HT-29 (cell line): Measurements from ENCODE around the gene YAF2. TPM values are rescaled to one million over a fixed set of nuclear protein-coding genes. Genes with fewer than 3 reads are reported as not detected.

Experiments used
- DNase-seq: peaks from one replicate; pipeline ENCODE4 v3.0.0-alpha.2; 2015; ENCODE audit warnings: low spot score
- total RNA-seq: library from RNA; depleted of rRNA; stranded (reverse); fragments of >200 nt; shearing (Covaris generic); gene quantifications from 2 replicates; pipeline ENCODE4 v1.2.3, GENCODE V29; 2014; rRNA removed

Gene YAF2, protein sequence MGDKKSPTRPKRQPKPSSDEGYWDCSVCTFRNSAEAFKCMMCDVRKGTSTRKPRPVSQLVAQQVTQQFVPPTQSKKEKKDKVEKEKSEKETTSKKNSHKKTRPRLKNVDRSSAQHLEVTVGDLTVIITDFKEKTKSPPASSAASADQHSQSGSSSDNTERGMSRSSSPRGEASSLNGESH
- 6.8 and 11.1 TPM in 2 replicates for total RNA-seq

DNA sequence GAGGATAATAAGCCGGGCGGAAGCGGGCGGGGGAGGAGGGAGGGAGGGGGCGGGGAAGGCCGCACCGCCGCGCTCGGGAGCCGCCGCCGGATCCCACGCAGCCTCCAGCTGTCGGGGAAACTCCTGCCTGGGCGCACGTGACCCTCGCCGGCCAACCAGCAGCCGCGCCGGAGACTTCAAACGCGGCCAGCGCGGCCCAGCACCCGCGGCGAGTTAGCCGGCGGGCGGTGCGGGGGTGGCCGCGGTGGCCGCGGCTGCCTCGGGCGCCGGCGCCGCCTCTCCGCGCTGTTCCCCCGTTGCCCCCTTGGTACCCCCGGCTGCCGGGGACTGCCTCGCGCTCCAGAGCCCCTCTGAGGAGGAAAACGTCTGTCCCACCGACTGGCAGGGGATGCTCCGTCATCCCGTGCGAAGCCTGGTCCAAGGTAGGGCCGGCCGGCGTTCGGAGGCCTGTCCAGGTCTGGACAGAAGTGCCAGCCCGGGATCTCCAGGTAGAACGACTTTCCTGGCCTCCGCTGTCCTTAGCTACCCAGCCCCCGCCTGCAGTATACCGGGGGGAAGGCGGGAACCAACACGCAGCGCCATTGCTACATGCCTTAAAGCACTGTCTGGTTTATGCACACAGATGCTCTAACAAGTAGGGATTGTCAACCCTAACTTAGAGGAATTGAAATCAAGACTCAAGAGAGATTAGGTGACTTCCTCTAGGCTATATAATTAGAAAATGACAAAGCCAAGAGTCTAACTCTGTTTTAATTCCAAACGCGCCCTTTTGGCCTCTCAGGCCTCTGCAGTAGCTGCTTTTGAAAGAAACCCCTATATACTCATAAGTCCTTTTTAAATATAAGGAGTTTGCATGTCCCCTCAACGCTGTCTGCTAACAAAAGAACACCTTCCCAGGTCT is at the start of gene YAF2:
Gene YAF2 (minus strand): TSS at position 9 of the 901 bp plus-strand sequence. CDS start 68 bp downstream, outside the sequence.
- DNase-seq, result peak; percentile 83

DNA sequence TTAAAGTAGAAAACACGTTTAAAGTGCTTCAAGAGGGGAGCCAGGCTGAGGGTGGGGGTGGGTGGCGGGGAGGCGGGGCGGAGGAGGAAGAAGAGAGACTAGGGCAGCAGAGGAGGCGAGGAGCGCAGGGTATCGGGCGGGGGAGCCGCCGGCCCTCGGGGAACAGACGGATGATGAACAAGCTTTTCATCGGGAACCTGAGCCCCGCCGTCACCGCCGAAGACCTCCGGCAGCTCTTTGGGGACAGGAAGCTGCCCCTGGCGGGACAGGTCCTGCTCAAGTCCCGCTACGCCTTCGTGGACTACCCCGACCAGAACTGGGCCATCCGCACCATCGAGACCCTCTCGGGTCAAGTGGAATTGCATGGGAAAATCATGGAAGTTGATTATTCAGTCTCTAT is 48.7 kb upstream of the YAF2 start:
- DNase-seq, result no peak

- no peak for DNase-seq
These were observed 47.4 kb upstream of the YAF2 start for GRCh38 chr12:42285431-42285830.

- no peak for DNase-seq
These were observed 46.8 kb upstream of the YAF2 start for GRCh38 chr12:42284876-42285275.

GRCh38 chr12:42284157-42284556 is 46.1 kb upstream of the YAF2 start:
- no peak for DNase-seq

DNA sequence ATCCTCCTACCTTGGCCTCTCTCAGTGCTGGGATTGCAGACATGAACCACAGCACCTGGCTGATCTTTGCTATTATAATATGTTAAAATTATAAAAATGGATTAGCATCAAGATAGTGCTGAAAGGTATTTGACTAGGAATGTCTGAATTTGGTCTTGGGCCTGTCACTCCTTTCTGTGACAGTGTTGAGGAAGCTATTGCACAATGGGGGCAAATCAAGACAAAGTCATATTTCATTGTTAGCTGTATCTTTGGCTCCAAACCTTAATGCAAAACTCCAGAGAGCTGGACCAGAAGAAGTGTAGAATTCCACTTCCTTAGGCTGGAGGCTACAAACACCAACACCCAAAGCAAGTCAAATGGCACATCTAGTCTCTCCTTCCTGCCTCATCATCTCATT is 45.7 kb upstream of the YAF2 start:
- no peak for DNase-seq

- no peak for DNase-seq
These were observed 44.2 kb upstream of the YAF2 start for GRCh38 chr12:42282294-42282693.

- DNase-seq, result no peak
These were observed 43.8 kb upstream of the YAF2 start for GRCh38 chr12:42281844-42282243.

GRCh38 chr12:42281278-42281677 is 43.2 kb upstream of the YAF2 start:
- DNase-seq, result no peak

GRCh38 chr12:42278128-42278510 is 40.1 kb upstream of the YAF2 start:
- DNase-seq, result no peak

DNA sequence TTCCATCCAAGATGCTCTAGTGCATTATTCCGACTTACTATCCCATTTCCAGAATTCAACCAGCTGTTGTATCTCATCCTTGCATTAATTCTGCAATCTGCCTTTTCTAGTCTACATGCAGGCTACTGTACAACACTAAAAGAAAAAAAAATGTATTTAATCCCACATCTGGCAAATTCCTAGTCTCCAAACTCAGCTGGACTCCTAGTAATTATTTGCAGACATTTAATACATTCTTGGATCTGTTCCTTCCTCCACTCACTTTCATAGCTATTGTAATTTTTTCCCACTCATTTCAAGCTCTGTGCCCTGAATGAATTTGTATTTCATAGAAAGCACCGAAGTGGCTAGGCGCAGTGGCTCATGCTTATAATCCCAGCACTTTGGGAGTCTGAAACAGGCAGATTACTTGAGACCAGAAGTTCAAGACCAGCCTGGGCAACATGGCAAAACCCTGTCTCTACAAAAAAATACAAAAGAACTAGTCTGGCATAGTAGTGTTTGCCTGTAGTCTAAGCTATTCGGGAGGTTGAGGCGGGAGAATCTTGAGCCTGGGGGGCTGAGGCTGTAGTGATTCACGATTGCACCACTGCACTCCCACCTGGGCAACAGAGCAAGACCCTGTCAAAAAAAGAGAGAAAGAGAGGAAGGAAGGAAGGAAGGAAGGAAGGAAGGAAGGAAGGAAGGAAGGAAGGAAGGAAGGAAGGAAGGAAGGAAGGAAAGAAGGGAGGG is 39.5 kb upstream of the YAF2 start:
- DNase-seq, result no peak

- DNase-seq, result no peak
These were observed 37.5 kb upstream of the YAF2 start for GRCh38 chr12:42275499-42275898.

DNA sequence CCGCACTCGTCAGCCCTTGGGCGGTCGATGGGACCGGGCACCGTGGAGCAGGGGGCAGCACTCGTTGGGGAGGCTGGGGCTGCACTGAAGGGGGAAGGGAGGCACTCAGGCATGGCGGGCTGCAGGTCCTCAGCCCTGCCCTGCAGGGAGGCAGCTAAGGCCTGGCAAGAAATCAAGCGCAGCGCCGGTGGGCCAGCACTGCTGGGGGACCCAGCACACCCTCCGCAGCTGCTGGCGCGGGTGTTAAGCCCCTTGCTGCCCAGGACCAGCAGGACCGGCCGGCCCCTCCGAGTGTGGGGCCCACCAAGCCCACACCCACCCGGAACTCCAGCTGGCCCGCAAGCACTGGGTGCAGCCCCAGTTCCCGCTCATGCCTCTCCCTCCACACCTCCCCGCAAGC is 35.7 kb upstream of the YAF2 start:
- DNase-seq, result no peak

GRCh38 chr12:42270596-42270995 is 32.5 kb upstream of the YAF2 start:
- DNase-seq, result no peak

GRCh38 chr12:42267413-42268190 is 29.6 kb upstream of the YAF2 start:
- no peak for DNase-seq

DNA sequence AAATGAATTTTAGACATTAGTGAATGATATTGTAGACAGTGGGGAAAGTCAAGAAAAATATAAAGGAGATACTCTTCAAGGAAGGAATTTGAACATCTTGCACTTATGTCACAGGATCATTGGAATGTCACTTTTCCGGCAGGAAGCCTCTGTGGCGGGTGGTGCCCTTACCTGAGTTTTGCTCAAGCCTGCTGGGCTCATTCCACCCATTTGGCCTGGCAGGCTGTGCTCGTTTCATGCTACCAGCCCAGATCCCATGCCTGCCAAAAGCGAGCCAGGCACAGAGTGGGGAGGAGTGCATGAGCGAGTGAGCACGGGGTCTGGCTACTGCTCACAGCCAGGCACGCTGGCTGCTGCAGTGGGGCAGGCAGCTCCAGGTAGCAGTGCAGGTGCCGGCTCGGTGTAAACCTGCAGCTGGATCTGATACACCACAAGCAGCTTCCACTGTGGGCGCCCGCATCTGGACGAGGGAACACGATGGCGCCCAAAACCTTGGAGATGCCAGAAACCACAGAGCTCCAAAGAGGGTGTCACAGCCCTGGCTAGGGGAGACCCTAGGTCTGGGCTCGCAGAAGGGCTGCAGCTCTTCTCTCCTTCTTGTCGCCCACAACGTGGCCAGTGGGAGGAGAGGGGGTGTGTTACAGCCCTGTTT is 28.7 kb upstream of the YAF2 start:
- DNase-seq, result no peak

- DNase-seq, result no peak
These were observed 24.2 kb upstream of the YAF2 start for GRCh38 chr12:42262271-42262670.

DNA sequence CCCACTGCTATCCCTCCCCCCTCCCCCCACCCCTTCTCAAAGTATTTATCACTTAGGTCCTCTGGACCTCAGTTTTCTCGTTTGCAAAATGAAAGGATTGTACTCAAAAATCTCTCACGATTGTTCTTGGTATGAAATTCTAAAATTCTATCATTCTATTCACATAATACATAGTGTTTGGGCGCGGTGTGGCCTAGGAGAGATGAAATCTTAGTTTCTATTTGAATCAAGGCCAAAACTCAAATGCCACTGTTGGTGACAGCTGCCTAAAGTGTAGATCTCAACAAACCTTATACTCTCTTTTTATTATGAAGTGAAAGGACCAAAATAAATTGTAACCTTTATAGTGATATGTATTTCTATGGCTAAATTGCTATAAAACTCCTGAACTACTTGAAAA is 23.7 kb upstream of the YAF2 start:
- no peak for DNase-seq

DNA sequence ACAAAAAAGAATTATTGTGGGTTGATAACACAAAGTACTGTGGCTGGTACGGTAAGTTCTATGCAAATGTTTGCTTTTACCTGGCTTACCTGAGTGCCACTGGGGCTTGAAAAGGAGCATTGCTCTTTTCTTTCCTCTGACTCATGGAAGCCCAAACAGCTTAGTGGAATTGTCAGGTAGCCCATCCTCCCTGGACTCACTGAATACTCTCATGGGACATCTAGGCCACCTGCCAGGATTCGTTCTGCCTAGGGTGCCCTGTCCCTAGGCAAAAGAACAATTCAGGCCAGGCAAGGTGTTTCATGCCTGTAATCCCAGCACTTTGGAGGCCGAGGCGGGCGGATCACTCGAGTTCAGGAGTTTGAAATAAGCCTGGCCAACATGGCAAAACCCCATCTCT is 22.5 kb upstream of the YAF2 start:
- no peak for DNase-seq

DNA sequence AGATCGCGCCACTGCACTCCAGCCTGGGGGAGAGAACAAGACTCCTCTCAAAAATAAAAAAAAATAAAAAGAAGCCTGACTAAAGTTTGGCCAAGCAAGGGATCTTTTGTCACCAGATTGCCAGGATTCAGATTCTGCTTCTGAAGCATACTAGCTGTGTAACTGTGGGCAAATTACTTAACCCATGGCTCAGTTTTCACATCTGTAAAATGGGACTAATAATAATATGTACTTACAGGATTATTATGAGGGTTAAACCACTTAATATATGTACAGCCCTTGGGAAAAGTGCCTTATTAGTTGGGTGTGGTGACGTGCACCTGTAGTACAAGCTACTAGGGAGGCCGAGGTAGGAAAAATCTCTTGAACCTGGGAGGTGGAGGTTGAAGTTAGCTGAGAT is 21.7 kb upstream of the YAF2 start:
- no peak for DNase-seq

DNA sequence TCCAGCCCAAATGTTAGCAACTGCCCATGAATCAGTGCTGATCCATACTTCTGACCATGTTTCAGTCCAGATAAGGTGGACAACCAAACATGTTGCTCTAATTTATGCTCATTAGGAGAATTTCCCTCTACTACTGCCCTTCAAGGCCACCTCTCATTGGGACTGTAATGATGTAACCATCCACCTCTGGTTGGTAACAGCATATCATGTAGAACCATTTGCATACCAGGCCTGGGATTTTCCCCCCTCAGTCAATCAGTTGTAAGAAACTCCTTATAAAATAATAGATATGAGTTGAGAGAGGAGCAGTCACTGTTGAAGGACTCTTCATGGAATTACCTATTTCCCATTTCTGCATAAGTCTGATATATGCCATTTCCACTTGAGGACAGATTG is 17.8 kb upstream of the YAF2 start:
- peak; percentile 3 for DNase-seq
